GM12872 (cell line): Measurements from ENCODE around the gene TRDMT1.

Source experiments
- TF ChIP-seq, protein P1 (sequence below): IDR thresholded peaks from 3 replicates; pipeline ENCODE4 v1.5.1; 2011; ENCODE audit warnings: low read depth, mild to moderate bottlenecking, low read length, moderate library complexity; ENCODE audit not compliant: insufficient read depth

TRDMT1 gene

DNA sequence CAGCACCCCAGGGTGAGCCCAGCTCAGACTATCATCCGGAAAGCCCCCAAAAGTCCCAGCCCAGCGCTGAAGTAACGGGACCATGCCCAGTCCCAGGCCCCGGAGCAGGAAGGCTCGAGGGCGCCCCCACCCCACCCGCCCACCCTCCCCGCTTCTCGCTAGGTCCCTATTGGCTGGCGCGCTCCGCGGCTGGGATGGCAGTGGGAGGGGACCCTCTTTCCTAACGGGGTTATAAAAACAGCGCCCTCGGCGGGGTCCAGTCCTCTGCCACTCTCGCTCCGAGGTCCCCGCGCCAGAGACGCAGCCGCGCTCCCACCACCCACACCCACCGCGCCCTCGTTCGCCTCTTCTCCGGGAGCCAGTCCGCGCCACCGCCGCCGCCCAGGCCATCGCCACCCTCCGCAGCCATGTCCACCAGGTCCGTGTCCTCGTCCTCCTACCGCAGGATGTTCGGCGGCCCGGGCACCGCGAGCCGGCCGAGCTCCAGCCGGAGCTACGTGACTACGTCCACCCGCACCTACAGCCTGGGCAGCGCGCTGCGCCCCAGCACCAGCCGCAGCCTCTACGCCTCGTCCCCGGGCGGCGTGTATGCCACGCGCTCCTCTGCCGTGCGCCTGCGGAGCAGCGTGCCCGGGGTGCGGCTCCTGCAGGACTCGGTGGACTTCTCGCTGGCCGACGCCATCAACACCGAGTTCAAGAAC lies 27.7 kb upstream of the TRDMT1 start:
- TF ChIP-seq, protein P1, sequence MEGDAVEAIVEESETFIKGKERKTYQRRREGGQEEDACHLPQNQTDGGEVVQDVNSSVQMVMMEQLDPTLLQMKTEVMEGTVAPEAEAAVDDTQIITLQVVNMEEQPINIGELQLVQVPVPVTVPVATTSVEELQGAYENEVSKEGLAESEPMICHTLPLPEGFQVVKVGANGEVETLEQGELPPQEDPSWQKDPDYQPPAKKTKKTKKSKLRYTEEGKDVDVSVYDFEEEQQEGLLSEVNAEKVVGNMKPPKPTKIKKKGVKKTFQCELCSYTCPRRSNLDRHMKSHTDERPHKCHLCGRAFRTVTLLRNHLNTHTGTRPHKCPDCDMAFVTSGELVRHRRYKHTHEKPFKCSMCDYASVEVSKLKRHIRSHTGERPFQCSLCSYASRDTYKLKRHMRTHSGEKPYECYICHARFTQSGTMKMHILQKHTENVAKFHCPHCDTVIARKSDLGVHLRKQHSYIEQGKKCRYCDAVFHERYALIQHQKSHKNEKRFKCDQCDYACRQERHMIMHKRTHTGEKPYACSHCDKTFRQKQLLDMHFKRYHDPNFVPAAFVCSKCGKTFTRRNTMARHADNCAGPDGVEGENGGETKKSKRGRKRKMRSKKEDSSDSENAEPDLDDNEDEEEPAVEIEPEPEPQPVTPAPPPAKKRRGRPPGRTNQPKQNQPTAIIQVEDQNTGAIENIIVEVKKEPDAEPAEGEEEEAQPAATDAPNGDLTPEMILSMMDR = no peak

DNA sequence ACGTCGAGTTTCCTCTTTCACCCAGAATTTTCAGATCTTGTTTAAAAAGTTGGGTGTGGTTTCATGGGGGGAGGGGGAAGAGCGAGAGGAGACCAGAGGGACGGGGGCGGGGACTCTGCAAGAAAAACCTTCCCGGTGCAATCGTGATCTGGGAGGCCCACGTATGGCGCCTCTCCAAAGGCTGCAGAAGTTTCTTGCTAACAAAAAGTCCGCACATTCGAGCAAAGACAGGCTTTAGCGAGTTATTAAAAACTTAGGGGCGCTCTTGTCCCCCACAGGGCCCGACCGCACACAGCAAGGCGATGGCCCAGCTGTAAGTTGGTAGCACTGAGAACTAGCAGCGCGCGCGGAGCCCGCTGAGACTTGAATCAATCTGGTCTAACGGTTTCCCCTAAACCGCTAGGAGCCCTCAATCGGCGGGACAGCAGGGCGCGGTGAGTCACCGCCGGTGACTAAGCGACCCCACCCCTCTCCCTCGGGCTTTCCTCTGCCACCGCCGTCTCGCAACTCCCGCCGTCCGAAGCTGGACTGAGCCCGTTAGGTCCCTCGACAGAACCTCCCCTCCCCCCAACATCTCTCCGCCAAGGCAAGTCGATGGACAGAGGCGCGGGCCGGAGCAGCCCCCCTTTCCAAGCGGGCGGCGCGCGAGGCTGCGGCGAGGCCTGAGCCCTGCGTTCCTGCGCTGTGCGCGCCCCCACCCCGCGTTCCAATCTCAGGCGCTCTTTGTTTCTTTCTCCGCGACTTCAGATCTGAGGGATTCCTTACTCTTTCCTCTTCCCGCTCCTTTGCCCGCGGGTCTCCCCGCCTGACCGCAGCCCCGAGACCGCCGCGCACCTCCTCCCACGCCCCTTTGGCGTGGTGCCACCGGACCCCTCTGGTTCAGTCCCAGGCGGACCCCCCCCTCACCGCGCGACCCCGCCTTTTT lies 26.9 kb upstream of the TRDMT1 start, which contains the start of gene VIM:
TSS of gene VIM (plus strand) at position 151 of the 925 bp plus-strand sequence. CDS start 1,182 bp downstream, outside the sequence.
- TF ChIP-seq, protein P1 = no peak

DNA sequence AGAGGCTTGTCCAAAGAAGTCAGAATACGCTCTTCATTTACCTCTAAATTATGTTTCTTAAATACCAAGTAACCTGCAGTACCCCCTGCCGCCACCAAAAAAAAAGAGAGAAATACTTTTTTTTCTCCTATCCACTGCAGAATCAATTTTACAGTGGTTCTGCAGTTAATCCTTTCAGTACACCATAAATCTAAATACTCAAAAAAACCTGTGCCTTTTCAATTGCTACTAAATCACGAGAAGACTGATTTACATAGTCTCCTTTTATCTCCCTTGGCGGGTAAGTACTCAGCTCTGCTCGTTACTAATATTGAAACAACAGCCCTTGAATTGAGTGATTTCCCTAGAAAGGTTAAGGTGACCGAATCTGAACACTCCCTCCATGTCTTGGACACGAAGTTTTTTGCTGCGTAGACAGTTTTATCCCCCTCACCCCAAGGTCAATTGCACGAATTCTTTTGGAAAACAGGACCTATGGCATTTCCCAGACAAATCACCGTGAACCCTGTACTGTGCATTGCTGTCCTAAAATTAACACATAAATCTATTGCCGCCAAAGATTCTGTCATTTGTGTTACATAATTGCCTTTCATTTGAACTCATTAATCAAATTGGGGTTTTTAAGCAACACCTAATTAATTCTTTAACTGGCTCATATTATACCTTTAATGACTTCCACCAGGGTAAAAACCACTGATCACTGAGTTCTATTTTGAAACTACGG lies 26.1 kb upstream of the TRDMT1 start:
- TF ChIP-seq, protein P1 = no peak

DNA sequence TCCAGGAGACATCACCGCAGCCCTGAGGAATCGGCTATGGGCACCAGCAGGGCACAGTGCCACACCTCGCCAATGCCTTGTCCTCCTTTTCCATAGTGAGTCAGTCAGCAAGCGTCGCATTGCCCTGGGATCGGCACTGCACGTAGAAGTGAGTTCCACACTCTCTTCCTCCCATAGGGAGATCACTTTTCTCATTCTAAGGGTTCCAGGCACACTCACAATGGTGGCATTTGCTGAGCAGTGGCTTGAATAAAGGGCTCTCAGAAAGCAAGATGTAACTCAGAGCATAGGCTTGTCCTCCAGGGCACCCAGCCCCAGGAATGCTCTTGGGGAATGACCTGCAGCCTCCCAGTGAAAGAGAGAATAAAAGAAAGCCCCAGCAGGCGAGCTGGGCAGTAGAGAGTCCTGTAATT lies 25.4 kb upstream of the TRDMT1 start:
- TF ChIP-seq, protein P1 = no peak

DNA sequence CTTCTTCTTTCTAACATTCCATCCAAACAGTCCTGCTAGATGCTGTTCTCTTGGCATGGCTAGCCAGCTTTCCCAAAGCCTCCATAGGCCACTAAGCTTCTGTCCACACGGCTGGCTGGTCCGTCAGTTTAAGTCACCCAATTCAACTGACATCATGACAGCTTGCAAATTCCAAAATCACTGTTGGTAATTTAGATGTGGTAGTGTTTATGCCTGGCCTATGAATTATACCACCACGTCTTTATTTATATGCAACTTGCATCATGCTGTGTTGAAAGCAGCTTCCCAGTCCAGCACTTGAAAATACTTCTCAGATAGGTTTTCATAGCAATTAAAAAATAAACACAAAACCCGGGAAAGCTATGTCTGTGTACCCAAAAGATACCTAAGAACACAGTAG lies 24.3 kb upstream of the TRDMT1 start:
- TF ChIP-seq, protein P1 = no peak

DNA sequence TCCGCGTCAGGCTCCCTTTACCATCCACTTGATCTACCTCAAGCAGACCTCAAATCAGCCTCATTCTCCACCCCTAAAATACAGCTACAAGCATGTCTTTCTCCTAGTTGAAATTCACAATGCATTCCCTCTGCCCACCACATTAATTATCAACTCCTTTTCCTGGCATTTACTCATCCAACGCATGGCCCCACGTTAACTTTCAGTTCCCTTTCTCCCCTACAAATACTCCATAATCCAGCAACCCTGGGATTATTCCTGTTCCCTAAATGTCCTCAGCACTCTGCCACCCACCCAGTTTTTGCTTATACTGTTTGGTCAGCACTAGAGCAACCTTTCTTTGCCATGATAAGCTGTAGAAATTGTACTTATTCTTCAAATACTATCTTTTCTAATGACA lies 20.9 kb upstream of the TRDMT1 start:
- TF ChIP-seq, protein P1 = no peak

DNA sequence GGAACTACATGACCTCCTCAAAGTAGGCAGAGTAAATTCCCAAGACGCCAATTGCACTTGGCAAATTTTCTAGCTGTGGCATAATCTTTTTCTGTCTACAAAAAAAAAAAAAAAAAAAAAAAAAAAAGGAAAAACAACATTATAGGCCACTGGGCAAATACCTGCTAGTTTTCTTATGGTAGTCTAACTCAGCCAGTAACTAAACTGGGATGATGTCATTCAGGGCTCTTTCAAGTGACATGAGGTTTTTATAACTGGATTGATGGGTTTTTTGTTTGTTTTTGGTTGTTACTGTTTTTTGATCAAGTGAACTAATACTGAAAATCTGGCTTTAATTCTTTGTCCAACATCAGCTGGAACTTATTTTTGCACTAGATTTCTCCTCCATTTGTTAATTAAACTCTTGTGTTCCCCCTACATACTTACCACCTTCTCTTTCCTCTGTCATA lies 19.2 kb upstream of the TRDMT1 start:
- TF ChIP-seq, protein P1 = no peak
